Effector CD8-positive, alpha-beta T cell (primary cell): ENCODE results near the gene PRKAG3.

Source experiments
- DNase-seq: peaks from one replicate; lab custom pipeline; 2025; lab: John Stamatoyannopoulos, UW
- total RNA-seq, 4 experiments: gene quantifications; one replicate each; lab custom pipeline; 2026; lab: John Stamatoyannopoulos, UW

PRKAG3 gene
- 0 to 0.18 (median 0) reads per million in 4 experiments for total RNA-seq

DNA sequence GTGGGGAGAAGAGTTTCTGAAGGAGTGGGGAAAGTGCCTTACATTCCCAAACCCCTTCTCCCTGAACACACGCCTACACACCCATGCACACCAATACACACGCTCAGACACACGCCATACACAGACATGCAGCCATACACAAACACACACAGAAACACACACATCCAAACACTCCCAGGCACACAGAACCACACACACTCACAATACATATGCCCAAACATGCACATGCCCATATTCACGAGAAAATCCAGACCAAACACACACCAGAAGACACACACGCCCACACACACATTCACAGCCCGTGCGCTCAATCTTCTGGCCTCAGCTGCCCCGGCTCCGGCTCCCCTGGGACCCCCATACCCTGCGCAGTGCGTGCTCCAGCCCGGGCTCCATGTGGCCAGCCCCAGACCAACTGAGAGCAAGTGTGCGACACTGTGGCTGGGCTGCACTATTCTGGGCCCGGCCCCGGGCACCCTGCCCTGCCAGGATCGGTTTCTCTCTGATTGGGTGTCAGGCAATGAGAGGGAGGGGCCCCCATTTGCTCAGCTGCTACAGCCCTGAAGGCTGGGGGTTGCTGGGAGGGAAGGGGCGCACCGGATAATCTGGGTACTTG is at the start of gene PRKAG3:
Gene PRKAG3 (minus strand): TSS at position 426 of the 613 bp plus-strand sequence.
- DNase-seq, result no peak

DNA sequence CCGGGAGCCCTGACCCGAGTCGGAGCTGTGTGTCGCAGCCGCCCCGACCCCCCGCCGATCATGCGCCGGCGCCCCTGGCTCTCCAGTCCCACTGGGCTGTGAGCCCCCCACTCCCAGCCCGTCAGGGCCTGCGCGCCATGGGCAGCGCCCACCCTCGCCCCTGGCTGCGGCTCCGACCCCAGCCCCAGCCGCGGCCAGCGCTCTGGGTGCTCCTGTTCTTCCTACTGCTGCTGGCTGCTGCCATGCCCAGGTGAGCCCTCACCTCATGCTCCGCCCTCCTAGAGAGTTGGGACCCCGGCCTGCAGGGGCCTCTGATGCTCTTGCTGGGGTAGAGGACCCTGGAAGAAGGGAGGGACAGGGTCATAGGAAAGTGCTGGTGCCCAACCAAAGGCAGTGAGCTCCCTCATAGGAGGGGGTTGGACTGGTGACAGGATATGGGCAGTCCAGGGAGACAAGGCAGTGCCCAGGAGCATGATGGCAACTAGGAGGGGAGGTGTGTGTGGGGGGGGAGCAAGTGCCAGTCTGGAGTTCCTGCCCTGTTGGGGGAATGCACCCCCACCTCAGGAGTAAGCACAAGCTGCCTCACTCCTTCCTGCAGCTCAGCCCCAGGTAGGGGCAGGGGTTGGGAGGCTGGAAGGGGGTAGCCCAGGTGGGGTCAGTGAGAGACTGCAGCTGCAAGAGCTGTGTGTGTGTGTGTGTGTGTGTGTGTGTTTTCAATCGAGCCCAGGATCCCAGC is 49.4 kb upstream of the PRKAG3 start:
- DNase-seq, result no peak

DNA sequence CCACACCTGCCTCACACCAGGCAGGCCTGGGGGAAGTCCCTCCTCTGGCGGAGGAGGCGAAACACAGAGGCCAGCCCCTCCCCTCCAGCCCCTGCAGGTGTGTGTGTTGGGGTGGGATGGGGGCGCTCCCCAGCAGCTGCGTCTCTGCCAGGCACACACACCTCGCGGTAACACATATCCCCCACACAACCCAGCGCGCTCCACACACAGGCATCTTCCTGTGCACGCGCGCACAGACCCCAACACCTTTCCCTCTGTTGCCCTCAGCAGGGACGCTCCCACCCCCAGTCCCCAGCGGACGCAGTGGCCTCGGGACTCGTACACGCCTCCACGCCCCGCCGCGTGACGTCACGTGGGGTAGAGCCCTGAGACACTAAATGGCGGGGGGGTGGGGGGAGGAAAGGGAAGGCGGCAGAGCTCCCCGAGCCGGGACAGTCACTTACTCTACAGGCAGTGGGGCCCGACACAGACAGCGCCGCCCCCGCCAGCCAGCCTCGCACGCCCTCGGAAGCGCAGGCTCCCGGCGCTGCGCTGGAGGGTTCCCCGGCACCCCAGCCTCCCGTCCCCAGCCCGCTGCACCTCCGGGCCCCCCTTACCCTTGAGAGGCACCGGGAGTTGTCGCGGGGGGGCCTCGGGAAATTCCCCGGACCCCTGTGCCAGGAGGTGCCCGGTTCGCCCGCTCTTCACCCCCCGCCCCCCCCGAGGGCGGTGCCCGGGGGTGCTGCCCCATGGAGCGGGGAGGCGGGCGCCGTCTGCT is 48.7 kb upstream of the PRKAG3 start, which contains the start of gene WNT10A:
Gene WNT10A (plus strand): TSS at position 751 of the 757 bp plus-strand sequence. CDS start 144 bp downstream, outside the sequence.
- peak; percentile 77 for DNase-seq

DNA sequence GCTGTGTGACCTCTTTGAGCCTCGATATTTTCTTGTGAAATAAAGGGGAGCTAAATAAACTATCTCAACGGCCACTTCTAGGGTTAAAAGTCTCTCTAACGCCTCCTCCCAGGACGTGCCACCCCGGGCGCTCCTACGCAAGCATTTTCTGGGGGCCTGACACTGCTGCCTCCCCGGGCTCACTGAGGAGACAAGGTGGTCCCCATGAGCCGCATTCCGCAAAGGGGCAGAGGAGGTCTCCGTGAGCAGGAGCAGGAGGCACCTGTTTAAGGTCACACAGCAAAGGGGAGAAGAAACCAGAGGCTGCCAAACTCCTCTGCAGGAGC is 48.1 kb upstream of the PRKAG3 start:
- DNase-seq, result no peak

DNA sequence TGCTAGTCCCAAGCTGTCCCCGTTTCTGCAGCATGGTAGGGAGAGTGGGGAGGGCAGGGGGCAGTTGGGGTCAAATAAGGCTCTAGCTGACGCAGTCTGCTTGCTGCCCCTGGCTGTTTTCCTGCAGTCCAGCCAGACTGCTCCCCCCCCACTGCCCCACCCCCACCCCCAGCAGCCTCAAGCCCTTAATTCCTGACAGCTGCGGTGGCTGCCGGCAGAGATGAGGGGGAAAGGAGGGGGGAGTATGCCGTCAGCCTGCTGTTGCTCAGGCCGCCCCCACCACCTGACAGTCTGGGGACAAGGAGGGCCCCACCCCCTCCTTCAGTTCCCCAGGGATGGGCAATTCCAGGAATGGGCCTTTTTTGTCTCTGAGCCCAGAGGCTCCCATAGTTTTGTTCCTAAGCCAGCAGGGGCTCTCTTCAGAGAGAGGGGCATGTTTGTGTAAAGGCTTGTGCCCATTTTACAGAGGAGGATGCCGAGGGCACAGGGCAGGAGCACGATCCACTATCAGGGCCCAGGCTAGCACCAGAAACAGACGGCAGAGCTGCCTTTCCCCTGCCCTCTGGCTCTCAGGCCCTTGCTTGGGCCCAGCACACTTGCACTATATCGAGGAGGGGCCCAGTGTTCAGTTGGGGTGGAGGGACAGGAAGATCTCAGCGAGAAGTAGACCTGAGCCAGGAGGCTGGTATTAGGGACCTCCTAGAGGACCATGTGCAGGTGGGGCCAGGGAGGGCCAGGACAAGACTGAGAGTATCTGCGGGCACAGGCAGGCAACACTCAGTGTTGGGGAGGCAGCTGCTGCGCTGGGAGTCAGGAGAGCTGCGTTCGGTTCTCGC is 47.5 kb upstream of the PRKAG3 start:
- no peak for DNase-seq

DNA sequence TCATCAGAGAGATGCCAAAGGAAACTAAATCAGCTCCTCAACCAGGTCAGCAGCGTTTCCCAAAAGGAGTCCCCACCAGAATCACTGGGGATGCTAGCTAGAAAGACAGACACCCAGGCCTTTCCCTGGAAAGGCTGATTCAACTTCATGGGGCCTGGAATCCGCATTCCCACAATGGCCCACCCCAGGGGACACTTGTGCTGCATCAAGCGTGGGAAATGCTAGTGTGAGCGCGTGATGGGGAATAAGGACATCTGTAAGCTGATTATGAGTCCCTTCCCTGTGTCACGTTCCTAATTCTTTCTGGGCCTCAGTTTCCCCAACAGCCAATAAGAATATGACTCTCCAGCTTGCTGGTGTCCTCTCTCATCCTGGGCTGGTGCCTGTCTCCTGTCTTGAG is 46.9 kb upstream of the PRKAG3 start:
- no peak for DNase-seq

DNA sequence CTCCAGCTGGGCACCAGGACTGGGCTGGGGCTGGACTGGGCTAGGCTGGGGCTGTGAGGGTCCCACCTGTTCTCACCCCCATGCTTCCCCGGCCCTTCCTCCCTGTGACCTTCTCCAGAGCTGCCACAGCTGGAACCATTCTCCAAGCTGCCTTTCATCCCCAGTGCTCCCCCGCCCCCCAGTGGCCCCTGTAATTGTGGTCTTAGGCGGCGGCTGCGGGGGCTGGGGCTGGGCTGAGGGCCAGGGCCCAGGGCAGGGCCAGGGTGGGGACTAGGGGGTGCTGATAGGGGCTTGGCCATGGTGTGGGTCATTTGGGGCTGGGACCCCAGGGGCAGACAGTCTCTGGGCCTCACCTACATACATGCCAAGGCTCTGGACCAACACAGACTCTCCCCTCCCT is 46.3 kb upstream of the PRKAG3 start:
- DNase-seq, result no peak

DNA sequence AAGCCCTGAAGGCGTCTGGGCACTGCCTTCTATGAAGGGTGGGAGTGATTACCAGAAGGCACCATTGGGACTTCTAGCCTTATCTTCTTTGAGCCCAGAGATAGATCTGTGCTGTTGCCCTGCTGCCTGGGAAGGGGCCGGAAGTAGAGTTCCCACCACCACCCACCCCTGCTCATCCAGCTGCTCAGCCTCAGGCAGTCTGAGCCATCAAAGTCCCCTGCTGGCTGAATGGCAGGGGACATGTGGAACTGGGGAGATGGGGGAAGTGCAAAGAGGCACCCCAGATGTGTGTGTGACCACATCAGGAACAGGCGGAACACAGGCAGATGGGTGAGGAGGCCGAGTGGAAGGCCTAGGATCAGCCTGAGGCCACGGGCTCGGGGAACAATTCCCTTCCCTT is 45.7 kb upstream of the PRKAG3 start:
- DNase-seq, result no peak

DNA sequence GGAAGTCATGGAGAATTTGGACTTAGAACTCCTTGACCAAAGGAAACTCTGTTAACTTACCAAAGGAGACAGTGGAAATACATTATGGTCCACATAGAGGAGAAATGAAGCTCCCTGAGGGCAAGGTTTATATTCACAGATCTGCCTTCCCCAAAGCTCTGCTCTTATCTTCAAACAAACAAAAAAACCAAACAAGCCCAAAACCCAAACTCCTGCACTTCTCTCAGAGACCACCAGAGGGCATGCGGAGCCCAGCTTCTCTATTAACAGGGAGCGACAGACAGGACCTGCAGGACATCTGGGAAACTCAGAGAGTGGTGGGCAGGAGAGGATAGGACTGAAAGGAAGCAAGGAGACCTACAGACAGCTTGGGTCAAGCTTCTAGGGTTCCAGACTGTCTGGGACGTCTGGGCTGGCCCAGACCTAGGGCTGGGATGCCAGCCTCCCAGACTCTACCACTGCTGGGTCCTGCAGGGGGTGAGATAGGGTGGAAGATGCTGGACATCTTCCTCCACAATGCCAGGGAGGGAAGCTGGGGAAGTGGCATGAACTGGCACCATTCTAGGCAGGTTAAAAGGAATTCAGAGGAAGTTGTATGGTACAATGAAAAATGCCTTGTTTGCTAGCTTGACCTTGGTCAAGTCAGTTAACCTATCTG is 45.1 kb upstream of the PRKAG3 start:
- DNase-seq, result peak; percentile 61

DNA sequence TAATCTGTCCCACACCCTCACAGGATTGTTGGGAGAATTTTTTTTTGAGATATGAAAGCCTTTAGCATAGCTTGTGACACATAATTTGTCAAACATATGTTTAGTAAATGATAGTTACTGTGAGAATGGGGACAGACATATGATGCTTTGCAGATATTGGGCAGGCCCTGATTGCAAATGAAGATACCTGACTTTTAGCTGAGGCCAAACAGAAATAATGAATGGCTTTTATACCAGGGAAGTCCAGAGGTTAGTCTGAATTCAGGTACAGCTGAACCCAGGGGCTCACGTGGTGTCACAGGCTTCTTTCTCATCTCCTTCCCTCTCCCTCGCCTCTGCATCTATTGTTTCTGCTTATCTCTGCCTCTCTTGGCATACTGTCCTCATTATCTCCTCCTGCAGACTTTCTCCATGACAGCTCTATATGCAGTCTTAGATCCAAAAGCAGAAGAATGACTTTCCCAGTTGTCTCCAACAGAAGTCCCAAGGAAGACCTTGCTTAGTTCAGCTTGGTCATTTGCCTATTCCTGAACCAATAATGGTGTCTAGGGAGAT is 44.2 kb upstream of the PRKAG3 start:
- no peak for DNase-seq

DNA sequence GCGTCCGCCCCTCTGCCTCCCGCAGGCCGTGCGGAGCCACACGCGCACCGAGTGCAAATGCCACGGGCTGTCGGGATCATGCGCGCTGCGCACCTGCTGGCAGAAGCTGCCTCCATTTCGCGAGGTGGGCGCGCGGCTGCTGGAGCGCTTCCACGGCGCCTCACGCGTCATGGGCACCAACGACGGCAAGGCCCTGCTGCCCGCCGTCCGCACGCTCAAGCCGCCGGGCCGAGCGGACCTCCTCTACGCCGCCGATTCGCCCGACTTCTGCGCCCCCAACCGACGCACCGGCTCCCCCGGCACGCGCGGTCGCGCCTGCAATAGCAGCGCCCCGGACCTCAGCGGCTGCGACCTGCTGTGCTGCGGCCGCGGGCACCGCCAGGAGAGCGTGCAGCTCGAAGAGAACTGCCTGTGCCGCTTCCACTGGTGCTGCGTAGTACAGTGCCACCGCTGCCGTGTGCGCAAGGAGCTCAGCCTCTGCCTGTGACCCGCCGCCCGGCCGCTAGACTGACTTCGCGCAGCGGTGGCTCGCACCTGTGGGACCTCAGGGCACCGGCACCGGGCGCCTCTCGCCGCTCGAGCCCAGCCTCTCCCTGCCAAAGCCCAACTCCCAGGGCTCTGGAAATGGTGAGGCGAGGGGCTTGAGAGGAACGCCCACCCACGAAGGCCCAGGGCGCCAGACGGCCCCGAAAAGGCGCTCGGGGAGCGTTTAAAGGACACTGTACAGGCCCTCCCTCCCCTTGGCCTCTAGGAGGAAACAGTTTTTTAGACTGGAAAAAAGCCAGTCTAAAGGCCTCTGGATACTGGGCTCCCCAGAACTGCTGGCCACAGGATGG is 42.0 kb upstream of the PRKAG3 start:
- no peak for DNase-seq

DNA sequence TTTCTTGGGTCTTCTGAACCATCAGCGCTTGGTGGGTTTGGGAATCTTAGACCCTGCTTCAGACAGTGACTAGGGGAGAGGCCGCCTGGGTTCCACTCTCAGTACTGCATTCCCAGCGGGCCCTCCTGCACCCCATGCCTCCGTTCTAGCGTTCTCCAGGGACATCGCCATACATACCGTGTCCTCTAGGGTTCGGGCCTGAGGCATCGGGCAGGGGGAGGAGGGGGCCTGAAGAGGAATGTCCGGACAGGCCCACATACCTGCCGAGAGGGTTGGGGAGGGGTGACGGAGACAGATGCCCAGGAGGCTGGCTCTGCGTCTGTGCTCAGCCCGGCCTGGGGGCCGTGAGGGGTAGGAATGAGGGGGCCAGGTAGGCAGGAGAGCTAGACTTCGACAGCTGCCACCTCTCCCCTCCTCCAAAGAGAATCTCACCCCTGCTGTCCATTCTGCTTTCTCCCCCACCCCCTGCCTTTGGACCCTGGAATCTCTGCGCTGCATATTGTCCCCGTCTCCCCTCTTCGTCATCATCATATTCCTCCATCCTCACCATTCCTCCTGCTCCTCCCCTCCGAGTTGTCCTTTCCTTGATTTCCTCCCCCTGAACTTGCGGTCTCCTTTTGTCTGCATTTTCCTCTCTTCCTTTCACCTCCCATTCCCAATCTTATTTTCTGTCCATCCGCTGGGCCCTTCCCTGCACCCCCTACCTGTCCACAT is 41.2 kb upstream of the PRKAG3 start:
- DNase-seq, result no peak

DNA sequence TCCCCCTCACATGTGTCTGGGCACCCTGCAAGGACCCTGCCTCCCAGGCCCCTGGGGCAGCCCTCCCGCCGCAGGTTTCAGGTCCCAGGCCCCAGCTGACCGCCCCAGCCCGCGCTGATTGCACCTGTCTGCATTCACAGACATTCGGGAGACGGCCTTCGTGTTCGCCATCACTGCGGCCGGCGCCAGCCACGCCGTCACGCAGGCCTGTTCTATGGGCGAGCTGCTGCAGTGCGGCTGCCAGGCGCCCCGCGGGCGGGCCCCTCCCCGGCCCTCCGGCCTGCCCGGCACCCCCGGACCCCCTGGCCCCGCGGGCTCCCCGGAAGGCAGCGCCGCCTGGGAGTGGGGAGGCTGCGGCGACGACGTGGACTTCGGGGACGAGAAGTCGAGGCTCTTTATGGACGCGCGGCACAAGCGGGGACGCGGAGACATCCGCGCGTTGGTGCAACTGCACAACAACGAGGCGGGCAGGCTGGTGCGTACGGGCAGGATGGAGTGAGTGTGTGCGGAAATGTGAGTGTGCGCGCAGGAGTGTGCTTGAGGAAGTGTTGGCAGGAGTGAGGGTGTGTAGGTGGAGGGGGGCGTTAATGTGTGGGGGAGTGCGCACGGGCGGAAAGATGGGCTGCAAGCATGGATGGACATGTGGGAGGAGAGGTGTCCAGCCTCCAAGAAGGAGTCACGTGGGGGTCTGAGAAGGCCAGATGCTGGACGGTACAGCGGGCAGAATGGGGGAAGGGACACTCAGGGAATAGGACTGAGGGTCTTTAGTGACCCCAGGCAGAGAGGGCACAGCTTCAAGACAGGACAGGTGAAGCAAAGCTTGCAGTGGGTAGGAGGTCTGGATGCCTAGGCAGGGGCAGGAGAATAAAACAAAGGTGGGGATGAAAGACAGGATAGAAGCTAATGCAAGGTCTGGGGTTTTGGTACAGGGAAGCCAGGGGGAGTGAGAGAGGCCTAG is 40.0 kb upstream of the PRKAG3 start:
- no peak for DNase-seq

DNA sequence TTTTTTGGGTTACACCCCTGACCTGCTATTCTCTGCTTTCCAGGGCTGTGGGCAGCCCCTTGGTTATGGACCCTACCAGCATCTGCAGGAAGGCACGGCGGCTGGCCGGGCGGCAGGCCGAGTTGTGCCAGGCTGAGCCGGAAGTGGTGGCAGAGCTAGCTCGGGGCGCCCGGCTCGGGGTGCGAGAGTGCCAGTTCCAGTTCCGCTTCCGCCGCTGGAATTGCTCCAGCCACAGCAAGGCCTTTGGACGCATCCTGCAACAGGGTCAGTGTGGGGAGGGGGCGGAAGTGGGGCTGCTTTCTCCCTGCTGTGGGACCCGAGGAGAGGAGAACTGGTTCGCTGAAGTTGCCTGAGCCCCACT is 39.4 kb upstream of the PRKAG3 start:
- DNase-seq, result no peak

DNA sequence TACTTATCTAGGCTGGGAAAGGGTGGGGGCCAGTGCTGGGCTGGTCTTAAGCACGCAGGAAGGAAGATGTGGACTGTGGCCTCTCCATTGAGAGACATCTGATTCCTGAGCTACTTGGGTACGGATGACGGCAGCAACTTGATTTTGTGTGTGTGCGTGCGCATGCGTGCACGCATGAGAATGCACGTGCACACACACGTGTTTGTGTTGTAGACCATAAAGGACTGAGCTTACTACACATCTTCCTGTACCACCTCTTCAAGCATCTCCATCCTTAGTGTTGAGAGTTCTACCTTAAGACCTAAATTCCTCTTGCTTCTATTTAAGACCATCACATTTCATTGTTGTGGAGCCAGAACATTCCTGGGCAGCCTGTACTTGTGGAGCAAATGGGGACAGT is 37.5 kb upstream of the PRKAG3 start:
- no peak for DNase-seq

DNA sequence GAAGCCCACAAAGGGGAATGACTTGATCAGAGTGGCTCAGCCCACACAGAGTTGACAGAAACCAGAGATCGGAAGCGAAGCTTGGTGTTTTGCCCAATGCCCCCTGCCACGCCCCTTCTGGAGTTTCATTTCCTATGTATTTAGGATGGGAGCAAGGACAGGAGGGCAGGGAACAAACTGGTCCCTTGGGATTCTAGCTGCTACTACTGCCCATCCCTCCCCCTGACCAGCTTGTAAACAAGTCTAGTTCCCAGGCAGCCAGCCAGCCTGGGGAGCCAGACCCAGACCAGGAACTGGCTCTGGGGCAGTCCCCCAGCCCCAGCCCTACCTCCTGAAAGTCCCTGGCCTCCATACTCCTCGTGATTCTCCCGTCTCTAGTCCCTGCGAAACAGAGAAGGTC is 36.3 kb upstream of the PRKAG3 start:
- DNase-seq, result no peak

DNA sequence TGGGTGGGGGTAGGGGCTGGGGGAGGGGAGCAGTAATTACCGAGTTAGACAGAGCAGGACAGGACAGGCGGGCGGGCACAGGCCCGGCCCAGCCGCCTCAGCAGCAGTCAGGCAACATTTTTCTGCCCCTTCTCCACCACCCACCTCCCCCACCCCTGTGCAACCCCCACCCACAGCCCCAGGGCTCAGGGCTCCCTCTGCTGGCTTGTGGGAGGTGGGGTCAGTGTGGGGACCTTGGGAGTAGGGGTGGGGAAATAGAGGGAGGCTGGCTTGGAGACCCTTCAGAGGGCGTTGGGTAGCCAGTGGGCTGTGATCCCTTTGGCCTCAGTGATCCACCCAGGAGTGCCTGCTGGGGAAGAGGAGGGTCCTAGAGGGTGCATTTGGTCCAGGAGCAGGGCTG is 34.4 kb upstream of the PRKAG3 start:
- no peak for DNase-seq

DNA sequence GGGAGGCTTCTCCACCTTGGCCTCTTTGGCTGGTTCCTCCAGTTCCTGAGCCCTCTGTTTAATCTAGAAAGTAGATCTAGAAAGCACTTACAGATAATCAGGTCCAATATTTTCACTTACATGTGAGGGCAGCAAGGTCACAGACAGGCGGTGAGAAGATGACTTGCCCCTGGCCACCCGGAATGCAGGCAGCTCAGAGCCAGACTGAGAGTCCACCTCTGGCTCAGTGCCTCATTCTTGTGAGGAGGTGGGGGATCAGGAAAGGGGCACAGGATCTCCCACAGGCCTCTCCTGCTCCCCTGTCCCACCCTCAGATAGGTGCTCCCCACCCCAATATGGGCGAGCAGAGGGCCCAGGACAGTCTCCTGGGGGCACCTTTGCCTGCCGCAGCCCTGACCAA is 33.8 kb upstream of the PRKAG3 start:
- no peak for DNase-seq
